ENCODE measurements around the gene AXIN2. TPM values are rescaled to one million over a fixed set of nuclear protein-coding genes. Genes with fewer than 3 reads are reported as not detected.
"Not testable (repeated sequence)": the region's sequence is repeated elsewhere in the genome, so short reads cannot be mapped to it uniquely, and the experiment has no call there.

The AXIN2 gene
- polyA plus RNA-seq, 4 donors: 22.0 to 26.9 (median 24.4) TPM

- no peak for DNase-seq (ENCODE audit: low read depth in 4 of 4, low spot score in 2 of 4)
Observed at GRCh38 chr17:65538675-65539529, 22.5 kb downstream of the AXIN2 start.

GRCh38 chr17:65537845-65538674 lies 23.4 kb downstream of the AXIN2 start:
- no peak for DNase-seq (ENCODE audit: low read depth in 4 of 4, low spot score in 2 of 4)

- no peak for DNase-seq (ENCODE audit: low read depth in 4 of 4, low spot score in 2 of 4)
Observed at GRCh38 chr17:65537343-65537844, 24.1 kb downstream of the AXIN2 start.

- no peak for DNase-seq (ENCODE audit: low read depth in 4 of 4, low spot score in 2 of 4)
Observed at GRCh38 chr17:65536573-65537342, 24.7 kb downstream of the AXIN2 start.

- no peak for DNase-seq (ENCODE audit: low read depth in 4 of 4, low spot score in 2 of 4)
Observed at GRCh38 chr17:65535777-65536572, 25.5 kb downstream of the AXIN2 start.

GRCh38 chr17:65533852-65534457 lies 27.5 kb downstream of the AXIN2 start:
- DNase-seq (ENCODE audit: low read depth in 4 of 4, low spot score in 2 of 4): no peak

DNA sequence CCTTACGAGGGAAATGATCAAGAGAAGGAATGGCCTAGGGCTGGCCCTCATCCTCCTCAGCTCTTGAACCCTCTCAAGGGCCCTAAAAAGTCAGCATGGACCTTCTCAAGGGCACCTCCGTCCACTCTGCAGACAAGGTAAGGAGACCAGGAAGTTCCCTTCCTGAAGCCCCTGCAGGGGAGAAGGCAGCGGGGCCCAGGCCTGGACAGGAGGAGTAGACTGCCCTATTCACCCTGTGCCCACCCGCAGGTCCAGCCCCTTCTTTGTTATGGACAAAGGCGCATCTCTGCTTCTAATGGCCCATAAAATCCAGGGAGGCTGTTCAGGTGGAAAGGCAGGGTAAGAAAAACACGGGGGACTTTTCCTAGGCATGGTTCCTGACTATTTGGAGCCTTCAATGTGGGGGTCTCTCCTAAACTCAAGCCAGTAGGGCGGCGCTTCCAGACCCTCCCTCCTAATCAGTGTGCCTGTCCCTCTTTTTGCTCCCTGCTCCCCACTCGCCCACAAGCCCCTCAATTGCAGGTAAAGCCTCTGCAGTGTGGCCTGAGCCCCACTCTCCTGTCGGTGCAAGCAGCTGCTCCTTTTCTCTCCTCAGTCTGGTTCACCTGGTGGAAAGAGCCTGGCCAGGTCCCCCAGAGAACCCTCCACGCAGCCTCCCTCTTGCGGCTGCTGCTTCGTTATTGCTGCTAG lies 28.2 kb downstream of the AXIN2 start:
- no peak for DNase-seq (ENCODE audit: low read depth in 4 of 4, low spot score in 2 of 4)

DNA sequence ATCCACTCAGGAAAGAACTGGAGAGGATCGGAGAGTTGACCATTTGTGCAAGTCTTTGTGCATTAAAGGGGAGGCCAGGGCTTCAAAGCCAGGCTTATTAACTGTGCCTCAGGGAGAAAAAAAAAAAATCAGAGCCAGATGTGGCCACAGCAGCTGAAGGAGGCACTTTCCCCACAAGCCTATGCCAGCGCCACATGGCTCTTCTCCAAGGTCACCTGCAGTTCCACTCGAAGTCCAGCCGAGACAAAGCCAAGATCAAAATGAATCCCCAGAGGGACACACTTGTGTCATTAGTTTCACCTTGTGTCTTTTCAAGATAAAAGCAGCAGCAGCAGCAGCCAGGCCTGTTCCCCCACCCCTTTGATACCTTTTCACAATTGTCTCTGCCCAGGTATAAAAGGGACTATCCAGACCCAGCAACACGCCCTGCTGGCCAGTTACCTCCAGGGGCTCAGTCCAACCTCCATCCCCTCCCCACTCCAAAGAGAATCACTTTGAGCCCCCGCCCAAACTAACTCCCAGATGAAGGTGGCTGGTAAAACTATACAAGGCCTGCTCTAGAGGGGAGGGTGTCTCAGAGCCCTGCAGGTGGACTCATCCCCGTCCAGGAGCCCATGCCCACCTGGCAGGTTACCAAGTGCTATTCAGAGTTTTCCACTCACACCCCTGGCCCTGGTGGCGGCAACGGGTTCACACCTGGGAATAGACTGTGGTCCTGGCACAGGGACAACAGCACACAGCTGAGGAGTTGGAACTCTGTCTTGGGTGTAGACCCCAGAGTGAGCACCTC lies 29.2 kb downstream of the AXIN2 start:
- DNase-seq (ENCODE audit: low read depth in 4 of 4, low spot score in 2 of 4): no peak

- DNase-seq (ENCODE audit: low read depth in 4 of 4, low spot score in 2 of 4): peak; percentile 59 to 82 (median 78)
Observed at GRCh38 chr17:65531256-65532100, 30.0 kb downstream of the AXIN2 start.

DNA sequence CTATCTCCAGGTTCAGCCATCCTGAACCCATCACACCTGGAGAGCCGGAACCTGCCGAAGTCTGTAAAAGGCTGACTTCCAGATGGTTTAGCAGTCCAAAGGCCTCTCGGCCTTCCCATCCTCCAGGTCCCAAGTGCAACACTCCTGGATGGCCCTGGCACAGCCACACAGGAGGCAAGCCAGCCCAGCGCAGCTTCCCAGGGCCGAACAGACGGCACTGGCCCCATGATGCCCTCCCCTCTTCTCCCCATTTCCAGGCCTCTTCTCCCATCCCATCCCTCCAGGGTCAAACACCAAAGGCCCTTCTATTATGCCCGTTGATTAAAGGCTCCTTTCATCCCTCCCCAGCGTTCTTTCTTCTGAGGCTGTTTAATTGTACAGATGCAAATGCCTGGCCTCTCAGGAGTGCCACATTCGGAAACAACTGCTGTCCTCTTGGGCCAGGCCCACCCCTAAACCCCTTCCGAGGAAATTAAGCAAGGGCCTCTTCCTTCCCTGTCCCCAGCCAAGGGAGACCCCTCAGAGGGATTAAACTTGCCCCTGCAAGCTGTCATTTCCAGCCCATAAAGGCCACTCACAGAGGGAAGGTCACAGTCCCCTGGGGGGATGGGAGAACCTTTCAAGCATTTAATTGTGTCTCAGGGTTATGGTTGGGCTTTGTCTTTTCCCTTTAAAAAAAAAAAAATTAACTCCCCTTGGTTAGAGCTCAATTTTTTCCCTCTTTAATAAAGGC lies 30.8 kb downstream of the AXIN2 start:
- DNase-seq (ENCODE audit: low read depth in 4 of 4, low spot score in 2 of 4): no peak

- DNase-seq (ENCODE audit: low read depth in 4 of 4, low spot score in 2 of 4): no peak
Observed at GRCh38 chr17:65529761-65530522, 31.5 kb downstream of the AXIN2 start.

DNA sequence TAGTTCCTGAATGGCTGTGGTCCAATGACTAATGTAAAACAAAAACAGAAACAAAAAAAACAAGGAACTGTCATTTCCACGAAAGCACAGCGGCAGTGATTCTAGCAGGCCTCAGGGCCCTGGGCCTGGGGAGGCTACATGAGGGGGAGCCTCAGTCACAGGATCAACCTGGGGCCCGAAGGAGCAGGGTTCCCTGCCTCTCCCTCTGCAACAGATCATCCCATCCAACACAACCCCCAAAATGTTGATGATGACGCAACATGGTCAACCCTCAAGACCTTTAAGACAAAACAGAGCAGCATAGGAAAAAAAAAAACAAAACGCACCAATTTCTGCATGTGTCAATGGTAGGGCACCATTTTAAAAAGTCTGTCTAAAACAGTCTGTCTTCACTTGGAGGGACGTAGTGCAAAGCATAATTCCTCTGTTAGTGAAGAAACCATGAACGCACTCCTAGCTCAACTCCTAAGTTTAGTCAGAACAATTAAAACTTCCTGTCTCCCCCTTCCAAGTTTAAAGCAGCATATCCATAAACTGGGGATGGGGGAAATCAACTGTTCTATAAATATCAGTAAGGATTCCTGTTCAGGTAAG lies 32.3 kb downstream of the AXIN2 start:
- DNase-seq (ENCODE audit: low read depth in 4 of 4, low spot score in 2 of 4): no peak

DNA sequence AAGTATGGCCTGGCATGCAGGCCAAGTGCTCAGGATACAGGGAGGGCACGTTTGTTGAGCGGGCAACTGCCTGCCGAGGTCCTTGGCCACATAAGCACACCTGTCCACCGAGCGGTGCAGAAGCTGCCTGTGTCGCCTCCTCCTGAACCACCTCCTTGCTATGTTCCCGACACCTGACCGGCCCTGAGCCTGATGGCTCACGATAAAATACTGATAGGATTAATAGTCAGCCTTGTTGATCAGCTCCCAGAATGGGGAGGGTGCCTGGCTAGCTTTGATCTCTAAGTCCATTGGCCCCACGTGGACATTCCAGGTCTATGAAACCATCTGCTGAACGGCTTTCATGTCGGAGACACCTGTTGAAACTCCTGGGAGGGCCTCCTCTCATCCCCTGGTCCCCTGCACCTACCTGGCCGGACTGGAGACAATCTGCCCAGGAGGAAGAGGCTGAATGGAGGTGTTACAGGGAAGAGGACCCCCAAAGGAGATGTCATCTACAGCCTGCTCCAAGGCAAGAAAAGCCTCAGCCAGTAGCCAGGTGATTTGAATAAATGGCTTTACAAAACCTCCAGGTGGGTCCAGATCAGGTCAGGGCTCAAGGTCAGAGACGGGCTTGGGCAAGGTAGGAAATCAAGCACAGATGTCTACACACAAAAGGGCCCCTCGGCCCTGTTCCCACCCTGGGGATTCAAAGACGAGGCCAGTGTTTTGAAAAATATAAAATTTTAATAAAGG lies 33.4 kb downstream of the AXIN2 start:
- no peak for DNase-seq (ENCODE audit: low read depth in 4 of 4, low spot score in 2 of 4)

GRCh38 chr17:65527381-65527780 lies 34.1 kb downstream of the AXIN2 start:
- DNase-seq (ENCODE audit: low read depth in 4 of 4, low spot score in 2 of 4): no peak

DNA sequence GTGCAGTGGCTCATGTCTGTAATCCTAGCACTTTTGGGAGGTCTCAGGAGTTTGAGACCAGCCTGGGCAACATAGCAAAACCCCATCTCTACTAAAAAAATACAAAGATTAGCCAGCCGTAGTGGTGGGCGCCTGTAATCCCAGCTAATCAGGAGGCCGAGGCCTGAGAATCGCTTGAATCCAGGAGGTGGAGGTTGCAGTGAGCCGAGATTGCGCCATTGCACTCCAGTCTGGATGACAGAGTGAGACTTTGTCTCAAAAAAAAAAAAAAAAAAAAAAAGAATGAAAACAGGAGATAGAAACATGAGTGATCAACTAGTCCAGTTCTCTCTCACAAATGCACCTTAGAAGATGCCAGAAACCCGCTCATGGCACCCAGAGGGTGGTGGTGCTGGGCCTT lies 34.6 kb downstream of the AXIN2 start:
- DNase-seq (ENCODE audit: low read depth in 4 of 4, low spot score in 2 of 4): not testable (repeated sequence)
